K562 (cell line): ENCODE measurements around the gene FGF22. TPM values are rescaled to one million over a fixed set of nuclear protein-coding genes. Genes with fewer than 3 reads are reported as not detected.

ENCODE experiments used
- ATAC-seq: fragments of 200-7000 bp; cut with Tn5 transposase; 3 replicates; pipeline ENCODE4 v1.9.1; 2020; ENCODE audit warnings: moderate library complexity
- BruUV-seq: library from RNA; stranded (reverse); fragments of 400-500 nt; replicated peaks from 2 replicates; lab custom pipeline; 2021; lab: Mats Ljungman, UMichigan
- CTCF ChIA-PET: fragments of 300-600 bp; formaldehyde crosslinking; extraction: SDS; loops from one replicate; lab custom pipeline; 2021; ENCODE audit warnings: low intra/inter-chr PET ratio; lab: Yijun Ruan, JAX
- POLR2A ChIA-PET: fragments of 300-600, 350-650 bp; sonication (Branson Sonifier 250); formaldehyde crosslinking; extraction: SDS; loops from one replicate; lab custom pipeline; 2021; ENCODE audit warnings: antibody characterized with exemption, inconsistent platforms; lab: Yijun Ruan, JAX
- DNase-seq, 4 experiments: peaks; one replicate each; pipeline versions ENCODE4 v3.0.0 to v3.0.0-alpha.2; 2011 to 2018; ENCODE audit warnings: low spot score in 3 of 4, mixed read lengths in 3 of 4; ENCODE audit errors: extremely low read depth in 1 of 4
- FAIRE-seq: peaks from 2 replicates; lab custom pipeline; 2011; peaks lifted over from hg19 to GRCh38; lab: Jason Lieb, UNC
- H2AFZ ChIP-seq: 2 replicates; pipeline ENCODE4 v1.6.0; 2011; ENCODE audit warnings: low read depth, low read length, control low read depth, inconsistent platforms
- H3K27ac ChIP-seq: fragments of 200-600 bp; 3 replicates; pipeline ENCODE4 v1.8.0; 2011; ENCODE audit warnings: low read depth, mild to moderate bottlenecking, control low read depth, inconsistent platforms, low read length, moderate library complexity, mixed read lengths; ENCODE audit errors: extremely low read depth
- H3K27me3 ChIP-seq, 2 experiments: fragments of 300-600 bp in 1 of 2; 2 replicates in 1 of 2; 3 replicates in 1 of 2; pipeline versions ENCODE4 v1.6.0 to v1.8.0; 2011; ENCODE audit warnings: inconsistent platforms in 2 of 2, low read length in 2 of 2, mild to moderate bottlenecking in 1 of 2, mixed read lengths in 1 of 2, moderate library complexity in 1 of 2; ENCODE audit not compliant: control insufficient read depth in 2 of 2, insufficient read depth in 2 of 2
- H3K36me3 ChIP-seq: fragments of 300-600 bp; 3 replicates; pipeline ENCODE4 v1.8.0; 2011; ENCODE audit warnings: mild to moderate bottlenecking, low read length, inconsistent platforms; ENCODE audit not compliant: control insufficient read depth, insufficient read depth
- H3K4me1 ChIP-seq, 2 experiments: fragments of 200-600 bp in 1 of 2; replicated peaks in 1 of 2; 2 replicates in 1 of 2; 3 replicates in 1 of 2; pipeline versions ENCODE4 v1.5.1 to v1.8.0; 2011; ENCODE audit warnings: inconsistent platforms in 2 of 2, low read length in 2 of 2, mild to moderate bottlenecking in 1 of 2, mixed read lengths in 1 of 2, moderate library complexity in 1 of 2; ENCODE audit not compliant: control insufficient read depth in 2 of 2, insufficient read depth in 2 of 2
- H3K4me2 ChIP-seq: 2 replicates; pipeline ENCODE4 v1.6.1; 2011; ENCODE audit warnings: low read length, control low read depth, inconsistent platforms, mixed read lengths; ENCODE audit not compliant: insufficient read depth
- H3K4me3 ChIP-seq: fragments of 200-600 bp; sonication (generic), shearing (Covaris generic); 2 replicates; pipeline ENCODE4 v1.5.1; 2016; ENCODE audit warnings: control low read depth, inconsistent platforms
- H3K79me2 ChIP-seq: fragments of 200-600 bp; 3 replicates; pipeline ENCODE4 v1.8.0; 2011; ENCODE audit warnings: low read length, inconsistent platforms; ENCODE audit not compliant: control insufficient read depth, insufficient read depth
- H3K9ac ChIP-seq, 2 experiments: 2 replicates each; pipeline versions ENCODE4 v1.6.0 to v1.6.1; 2011; ENCODE audit warnings: low read depth in 2 of 2, low read length in 2 of 2, control low read depth in 1 of 2, inconsistent platforms in 1 of 2, mild to moderate bottlenecking in 1 of 2, mixed read lengths in 1 of 2; ENCODE audit not compliant: insufficient read depth in 1 of 2
- H3K9me1 ChIP-seq: one replicate; pipeline ENCODE4 v1.6.0; 2011; ENCODE audit warnings: inconsistent platforms, mild to moderate bottlenecking, low read length, moderate library complexity; ENCODE audit not compliant: control insufficient read depth, insufficient read depth
- H3K9me3 ChIP-seq: replicated peaks from 2 replicates; pipeline ENCODE4 v1.5.1; 2011; ENCODE audit warnings: low read depth, low read length, inconsistent platforms; ENCODE audit not compliant: control insufficient read depth, insufficient read depth
- H4K20me1 ChIP-seq: replicated peaks from 2 replicates; pipeline ENCODE4 v1.6.1; 2011; ENCODE audit warnings: low read length, inconsistent platforms, mixed read lengths; ENCODE audit not compliant: control insufficient read depth, insufficient read depth
- KAT7 ChIP-seq: sonication (generic); formaldehyde crosslinking; IDR thresholded peaks from 2 replicates; pipeline ENCODE4 v1.8.0; 2022; ENCODE audit warnings: missing genetic modification reagents, mild to moderate bottlenecking, borderline replicate concordance
- NCOA2 ChIP-seq, 2 experiments: fragments of 450-650 bp; IDR thresholded peaks; 2 replicates each; pipeline ENCODE4 v1.6.1; 2018; ENCODE audit warnings: mild to moderate bottlenecking in 2 of 2, moderate library complexity in 1 of 2; ENCODE audit not compliant: partially characterized antibody in 2 of 2
- NKRF ChIP-seq: fragments of 450-650 bp; IDR thresholded peaks from 2 replicates; pipeline ENCODE4 v1.6.1; 2016; ENCODE audit warnings: borderline replicate concordance
- NR0B1 ChIP-seq: fragments of 450-650 bp; IDR thresholded peaks from one replicate; pipeline ENCODE4 v1.6.1; 2018; ENCODE audit warnings: mild to moderate bottlenecking, moderate library complexity; ENCODE audit not compliant: partially characterized antibody
- PTRF ChIP-seq: fragments of 450-650 bp; IDR thresholded peaks from 2 replicates; pipeline ENCODE4 v1.6.1; 2016; ENCODE audit warnings: mild to moderate bottlenecking, missing genetic modification characterization, missing compliant biosample characterization
- SMC3 ChIP-seq: conservative IDR thresholded peaks from 2 replicates; pipeline ENCODE4 v1.6.1; 2011; ENCODE audit warnings: low read depth, low read length, improper control_type of control experiment; ENCODE audit not compliant: insufficient read depth
- TFAP4 ChIP-seq: sonication (generic); formaldehyde crosslinking; IDR thresholded peaks from 2 replicates; pipeline ENCODE4 v1.8.0; 2022; ENCODE audit warnings: missing genetic modification reagents, mild to moderate bottlenecking, moderate library complexity, borderline replicate concordance
- ZBTB7A ChIP-seq: IDR thresholded peaks from 2 replicates; pipeline ENCODE4 v1.6.1; 2011; ENCODE audit warnings: low read depth, mild to moderate bottlenecking, low read length, moderate library complexity, borderline replicate concordance; ENCODE audit not compliant: control insufficient read depth
- ZKSCAN8 ChIP-seq: fragments of 200-800 bp; sonication (Bioruptor generic); IDR thresholded peaks from 2 replicates; pipeline ENCODE4 v1.6.1; 2016; ENCODE audit warnings: missing genetic modification characterization, missing compliant biosample characterization
- ZNF589 ChIP-seq: fragments of 200-800 bp; sonication (Bioruptor generic); IDR thresholded peaks from 2 replicates; pipeline ENCODE4 v1.6.1; 2016; ENCODE audit warnings: low read depth, missing genetic modification characterization, missing compliant biosample characterization
- ZNF592 ChIP-seq: fragments of 450-650 bp; IDR thresholded peaks from 2 replicates; pipeline ENCODE4 v1.6.1; 2017; ENCODE audit warnings: antibody characterized with exemption, mild to moderate bottlenecking
- WGBS: fragments of 100-300 bp; shearing (Covaris generic); methylation state at CpG from one replicate; pipeline ENCODE4 v1.1.6; 2016; ENCODE audit warnings: low coverage, mixed read lengths; ENCODE audit not compliant: insufficient coverage; ENCODE audit errors: missing lambda C conversion rate; 5-methylcytosine and 5-hydroxymethylcytosine counted together
- in situ Hi-C: fragments of 300-500 bp; cut with MboI; formaldehyde crosslinking; loops from 4 replicates; pipeline ENCODE4 v1.15.0; 2018; ENCODE audit warnings: inconsistent platforms, mixed read lengths
- intact Hi-C: fragments of 100-400 bp; cut with micrococcal nuclease; formaldehyde crosslinking; loops from 2 replicates; pipeline ENCODE4 v1.14.2; 2022
- polyA plus RNA-seq, 8 experiments: library from polyadenylated mRNA; depleted of rRNA in 4 of 8; stranded (reverse) in 5 of 8; unstranded in 3 of 8; fragments of >200 nt; fragmentation: Nextera tagmentation in 2 of 8; fragmentation: Illumina TruSeq in 1 of 8; extraction: Ambion mirVana in 2 of 8; extraction: Trizol in 1 of 8; gene quantifications; 2 replicates each; pipeline versions ENCODE4 v1.2.1 to v1.2.3, GENCODE V29; 2011 to 2014; ENCODE audit warnings: inconsistent platforms in 1 of 8, missing spikeins in 1 of 8
- total RNA-seq, 7 experiments: library from RNA; depleted of rRNA in 6 of 7; stranded (reverse); fragments of >200 nt in 6 of 7; fragmentation: Illumina TruSeq in 2 of 7; extraction: Trizol in 2 of 7; gene quantifications; 2 replicates each; pipeline versions ENCODE4 v1.2.1 to v1.2.3, GENCODE V29; 2011 to 2021; ENCODE audit warnings: low replicate concordance in 1 of 7

The FGF22 gene
- total and polyA plus RNA-seq, 9 of the 15 experiments (the other 6 are each of a cell fraction or from before 2014, with no cell fraction given): 0.14 to 2.2 (median 0.86) TPM; not detected in 4

GRCh38 chr19:664913-665443 lies 25.3 kb downstream of the FGF22 start:
- 4% methylated on average over 19 of the region's 24 CpGs for WGBS
- H3K36me3 ChIP-seq: peaks cover 17% of the 10 kb centered on the region; the same call in 1 of the 3 replicates
- ATAC-seq: peak; percentile 55
- H2AFZ ChIP-seq: peak overlapping the region; percentile 81
- H3K4me1 ChIP-seq: peaks cover 26 to 43% of the 10 kb centered on the region in 2 experiments
- peak overlapping the region; percentile 55; the same call in 1 of the 2 replicates for H3K4me2 ChIP-seq
- H3K9ac ChIP-seq: peak overlapping the region in 1 of 2 experiments; percentile 81; a peak in 2 of 4 replicates
- H3K79me2 ChIP-seq: peaks cover 31% of the 10 kb centered on the region
- in situ Hi-C loops: loop anchor here (5.0 kb wide), 1 partner anchor 67 kb away; no protein-coding TSS in a partner anchor
- CTCF ChIA-PET: interaction anchor here (0.8 to 1.6 kb wide), 2 partner anchors 14 to 69 kb away, joined by 3 to 19 read pairs; no protein-coding TSS in a partner anchor
- peaks cover 6% of the 10 kb centered on the region for H3K9me1 ChIP-seq
- H3K27me3 ChIP-seq: no peaks in the 10 kb centered on the region
- POLR2A ChIA-PET: no interaction called here
- intact Hi-C loops: loop anchor here (1.0 kb wide), 1 partner anchor 69 kb away; no protein-coding TSS in a partner anchor
- H3K9me3 ChIP-seq: peaks cover 12% of the 10 kb centered on the region
- DNase-seq: peak; percentile 73 to 84 (median 79)
- FAIRE-seq: peak; percentile 58
- no peak overlapping the region for H3K4me3 ChIP-seq
- peaks cover 22% of the 10 kb centered on the region for H4K20me1 ChIP-seq
- no peak overlapping the region for H3K27ac ChIP-seq
- BruUV-seq: no TSS peak
- TF ChIP-seq ZNF592 (no peak), SMC3 (peak; percentile 97), NCOA2 (IDR thresholded peaks at IDR 0.05; ENCODE audit: partially characterized antibody in 2 of 2) (no peak), ZBTB7A (peak; percentile 89), NKRF (no peak), ZKSCAN8 (CRISPR knock-in tag) (no peak), NR0B1 (no peak), KAT7 (CRISPR knock-in tag) (0 out of 2 replicates have a peak, but pooled peaks have one; percentile 46), PTRF (no peak), TFAP4 (peak; percentile 45; the same call in 1 of the 2 replicates), ZNF589 (no peak)
